ENCODE data around the gene POLR3H.
A peak's percentile ranks its signal among the peaks of the same experiment; 100 is the strongest.

The POLR3H gene

DNA sequence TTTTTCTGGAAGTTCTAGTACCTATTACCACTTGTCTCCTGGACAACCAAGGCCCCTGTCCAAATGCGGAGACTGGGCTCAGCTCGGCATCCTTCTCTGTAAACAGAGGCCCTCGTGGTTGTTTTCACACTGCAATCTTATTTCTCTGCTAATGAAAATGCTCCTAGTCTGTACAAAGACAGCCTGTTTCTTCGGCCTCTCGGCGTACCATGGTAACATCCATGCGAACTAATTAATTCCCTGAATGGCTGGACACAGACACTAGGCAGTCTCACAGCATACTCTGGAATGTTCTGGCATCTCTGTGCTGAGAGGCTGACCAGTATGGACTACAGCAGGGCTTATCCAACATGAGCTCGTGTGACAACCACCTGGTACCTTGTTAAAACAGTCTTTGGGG is 5.7 kb downstream of the POLR3H start:
- no peak for DNase-seq (ENCODE audit: low read depth)
- H3K4me3 ChIP-seq (replicated peaks; ENCODE audit: low read depth, low read length), result no peak overlapping the region
- TF ChIP-seq, protein P1, sequence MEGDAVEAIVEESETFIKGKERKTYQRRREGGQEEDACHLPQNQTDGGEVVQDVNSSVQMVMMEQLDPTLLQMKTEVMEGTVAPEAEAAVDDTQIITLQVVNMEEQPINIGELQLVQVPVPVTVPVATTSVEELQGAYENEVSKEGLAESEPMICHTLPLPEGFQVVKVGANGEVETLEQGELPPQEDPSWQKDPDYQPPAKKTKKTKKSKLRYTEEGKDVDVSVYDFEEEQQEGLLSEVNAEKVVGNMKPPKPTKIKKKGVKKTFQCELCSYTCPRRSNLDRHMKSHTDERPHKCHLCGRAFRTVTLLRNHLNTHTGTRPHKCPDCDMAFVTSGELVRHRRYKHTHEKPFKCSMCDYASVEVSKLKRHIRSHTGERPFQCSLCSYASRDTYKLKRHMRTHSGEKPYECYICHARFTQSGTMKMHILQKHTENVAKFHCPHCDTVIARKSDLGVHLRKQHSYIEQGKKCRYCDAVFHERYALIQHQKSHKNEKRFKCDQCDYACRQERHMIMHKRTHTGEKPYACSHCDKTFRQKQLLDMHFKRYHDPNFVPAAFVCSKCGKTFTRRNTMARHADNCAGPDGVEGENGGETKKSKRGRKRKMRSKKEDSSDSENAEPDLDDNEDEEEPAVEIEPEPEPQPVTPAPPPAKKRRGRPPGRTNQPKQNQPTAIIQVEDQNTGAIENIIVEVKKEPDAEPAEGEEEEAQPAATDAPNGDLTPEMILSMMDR (IDR thresholded peaks at IDR 0.05; ENCODE audit: low read length, missing control alignments), result no peak

GRCh38 chr22:41537203-41537602 is 7.1 kb downstream of the POLR3H start:
- DNase-seq (ENCODE audit: low read depth), result no peak
- no peak overlapping the region for H3K4me3 ChIP-seq (replicated peaks; ENCODE audit: low read depth, low read length)
- TF ChIP-seq, protein P1 (IDR thresholded peaks at IDR 0.05; ENCODE audit: low read length, missing control alignments), result no peak

DNA sequence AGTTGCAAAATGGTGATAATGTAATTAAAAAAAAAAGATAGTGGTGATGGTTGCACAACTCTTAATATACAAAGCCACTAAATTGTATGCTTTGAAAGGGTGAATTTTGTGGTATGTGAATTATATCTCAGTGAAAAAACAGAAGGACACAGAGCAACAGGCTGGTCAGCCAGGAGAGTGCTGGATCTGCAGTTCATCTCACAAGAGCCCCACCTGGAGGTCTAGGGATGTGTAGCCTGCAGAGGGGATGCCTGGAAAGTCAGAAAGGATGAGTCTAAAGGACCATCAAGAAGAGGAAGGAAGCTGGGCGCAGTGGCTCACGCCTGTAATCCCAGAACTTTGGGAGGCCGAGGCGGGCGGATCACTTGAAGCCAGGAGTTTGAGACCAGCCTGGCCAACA is 9.0 kb downstream of the POLR3H start:
- TF ChIP-seq, protein P1 (IDR thresholded peaks at IDR 0.05; ENCODE audit: low read length, missing control alignments), result peak; percentile 27
- no peak for DNase-seq (ENCODE audit: low read depth)
- no peak overlapping the region for H3K4me3 ChIP-seq (replicated peaks; ENCODE audit: low read depth, low read length)

GRCh38 chr22:41534219-41534618 is 10.1 kb downstream of the POLR3H start:
- no peak for DNase-seq (ENCODE audit: low read depth)
- TF ChIP-seq, protein P1 (IDR thresholded peaks at IDR 0.05; ENCODE audit: low read length, missing control alignments), result no peak
- H3K4me3 ChIP-seq (replicated peaks; ENCODE audit: low read depth, low read length), result no peak overlapping the region

- TF ChIP-seq, protein P1 (IDR thresholded peaks at IDR 0.05; ENCODE audit: low read length, missing control alignments), result peak; percentile 83
- DNase-seq (ENCODE audit: low read depth), result peak; percentile 71
- H3K4me3 ChIP-seq (replicated peaks; ENCODE audit: low read depth, low read length), result no peak overlapping the region
Observed at GRCh38 chr22:41532908-41533825, 11.1 kb downstream of the POLR3H start.

DNA sequence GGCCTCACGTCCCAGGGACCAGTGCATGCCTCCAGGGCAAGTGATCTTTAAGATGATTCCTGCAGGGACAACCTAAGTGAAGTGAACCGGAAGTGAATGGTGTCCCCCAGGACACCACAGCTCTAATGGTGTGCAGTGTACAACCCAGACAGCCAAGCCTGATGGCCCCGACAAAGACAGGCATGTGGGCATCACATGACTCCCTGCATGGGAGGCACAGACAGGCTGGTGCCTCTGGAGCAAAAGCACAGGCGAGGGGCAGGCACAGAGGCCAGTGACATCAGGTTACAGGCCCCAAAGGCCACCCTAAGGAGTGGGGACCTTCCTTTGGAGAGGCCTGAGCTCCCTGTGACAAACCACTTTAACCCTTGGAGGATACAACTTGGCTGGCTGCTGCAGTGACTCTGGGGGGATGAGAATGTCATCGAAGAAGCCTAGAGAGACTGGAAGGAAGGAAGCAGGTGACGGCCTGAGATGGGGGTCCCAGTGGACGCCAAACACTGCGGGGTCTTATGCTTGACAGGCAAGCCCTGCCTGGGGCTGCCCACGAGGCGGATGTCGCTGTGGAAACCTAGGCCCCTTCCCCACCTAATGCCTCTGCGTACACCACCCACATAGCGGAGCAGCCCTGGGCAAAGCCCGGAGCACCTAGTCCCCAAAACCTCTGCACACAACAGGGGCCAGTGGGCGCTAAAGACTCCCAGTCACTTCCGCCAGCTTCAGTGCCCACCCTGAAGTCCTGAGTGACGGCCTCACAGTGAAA is 12.4 kb downstream of the POLR3H start:
- no peak for DNase-seq (ENCODE audit: low read depth)
- TF ChIP-seq, protein P1 (IDR thresholded peaks at IDR 0.05; ENCODE audit: low read length, missing control alignments), result no peak
- no peak overlapping the region for H3K4me3 ChIP-seq (replicated peaks; ENCODE audit: low read depth, low read length)

All from fibroblast of pulmonary artery (primary cell).